ENCODE data around the gene SPEM2.
A peak's percentile ranks its signal among the peaks of the same experiment; 100 is the strongest.

Gene SPEM2

GRCh38 chr17:7403977-7404736 lies 21.3 kb upstream of the SPEM2 start, which contains the start of gene TMEM256:
Gene TMEM256, minus strand, starts transcription at chr17:7404097. Its CDS starts 13 bp downstream, at chr17:7404084.
- peak; percentile 95 for DNase-seq

GRCh38 chr17:7404737-7405349 lies 20.6 kb upstream of the SPEM2 start:
- peak; percentile 70 for DNase-seq

- DNase-seq, result no peak
Observed at GRCh38 chr17:7405350-7406234, 19.8 kb upstream of the SPEM2 start.

DNA sequence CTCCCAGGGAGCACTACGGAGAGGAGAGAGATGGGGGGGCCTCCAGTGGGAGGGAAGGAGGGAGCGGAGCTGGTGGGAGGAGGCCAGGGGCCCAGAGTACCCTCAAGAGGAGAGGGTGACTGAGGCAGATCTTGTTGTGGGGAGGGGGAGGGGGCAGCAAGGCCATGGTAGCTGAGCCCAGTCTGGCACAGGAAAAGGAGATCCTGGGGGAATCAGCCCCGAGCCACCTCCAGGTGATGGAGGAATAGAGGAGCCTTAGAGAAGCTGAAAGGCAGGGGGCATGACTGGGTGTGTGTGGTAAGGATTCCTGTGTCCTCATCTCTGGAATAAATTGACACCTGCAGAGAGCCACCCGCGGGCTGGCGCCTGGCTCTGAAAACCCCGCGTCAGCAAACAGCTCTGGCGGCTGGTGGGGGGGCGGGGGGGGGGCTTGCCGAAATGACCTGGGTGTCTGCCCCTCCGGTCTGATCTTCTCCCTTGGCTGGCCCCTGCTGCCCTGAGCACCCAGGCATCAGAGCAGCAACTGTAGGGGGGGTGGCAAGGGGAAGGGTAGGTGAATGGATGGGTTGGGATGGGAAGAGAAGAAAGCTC lies 19.1 kb upstream of the SPEM2 start:
- no peak for DNase-seq

- no peak for DNase-seq
Observed at GRCh38 chr17:7407082-7407481, 18.3 kb upstream of the SPEM2 start.

DNA sequence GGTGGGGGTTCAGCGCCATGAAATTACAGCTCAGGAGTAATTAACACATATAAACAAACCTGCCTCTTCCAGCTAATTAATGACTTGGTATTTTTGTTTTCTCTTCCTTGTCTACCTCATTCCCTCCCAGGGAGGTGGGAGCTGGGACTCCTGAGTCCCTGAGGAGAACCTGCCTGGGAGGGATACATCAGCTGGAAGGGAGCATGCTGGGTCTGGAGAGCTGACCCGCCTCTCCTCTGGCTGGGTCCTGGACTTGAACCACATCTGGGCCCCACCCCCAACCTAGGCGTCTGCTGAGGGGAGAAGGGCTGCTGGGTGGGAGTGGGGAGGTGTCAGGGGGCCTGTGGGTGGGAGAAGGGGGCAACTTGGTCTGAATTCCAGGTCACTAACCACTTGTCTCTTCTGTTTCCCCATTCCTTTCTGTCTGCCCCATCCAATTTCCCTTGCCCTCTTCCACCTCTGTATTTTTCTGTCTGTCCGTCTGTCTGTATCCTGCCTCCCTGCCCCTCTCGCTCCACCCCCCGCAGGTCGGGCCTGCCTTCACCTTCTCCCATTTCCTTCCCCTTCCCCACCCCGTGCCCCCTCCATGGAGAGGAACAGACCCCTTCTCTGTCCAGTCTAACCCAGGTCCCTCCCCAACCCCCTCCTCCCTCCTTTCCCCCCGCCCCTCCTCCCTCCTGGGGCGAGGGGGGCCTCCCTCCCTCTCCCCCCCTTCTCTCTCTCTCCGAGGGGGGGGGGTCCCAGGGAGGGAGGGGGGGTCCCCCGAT lies 17.7 kb upstream of the SPEM2 start, which contains the start of gene NLGN2:
TSS of gene NLGN2 (plus strand) at position 361 of the 767 bp plus-strand sequence. CDS start 411 bp downstream, outside the sequence.
- DNase-seq, result no peak

GRCh38 chr17:7408252-7408727 lies 17.1 kb upstream of the SPEM2 start:
- no peak for DNase-seq

DNA sequence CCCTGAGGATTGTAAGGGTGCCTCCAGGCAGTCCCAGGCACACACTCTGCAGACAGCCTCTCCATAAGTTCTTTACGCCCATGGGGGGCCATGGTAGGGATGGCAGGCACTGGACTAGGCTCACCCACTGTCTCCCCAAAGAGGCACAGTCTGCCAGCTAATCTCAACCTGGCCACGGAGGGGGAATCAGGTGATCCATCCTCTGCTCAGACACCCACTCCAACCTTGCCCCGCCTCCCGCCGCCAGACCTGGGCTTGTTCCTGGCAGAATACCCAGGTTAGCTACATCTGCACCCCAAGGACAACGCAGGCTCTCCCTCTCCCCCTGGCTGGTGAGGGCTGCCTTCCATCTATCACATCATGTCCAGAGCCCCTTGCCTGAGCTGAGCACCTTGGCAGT lies 16.6 kb upstream of the SPEM2 start:
- DNase-seq, result no peak

DNA sequence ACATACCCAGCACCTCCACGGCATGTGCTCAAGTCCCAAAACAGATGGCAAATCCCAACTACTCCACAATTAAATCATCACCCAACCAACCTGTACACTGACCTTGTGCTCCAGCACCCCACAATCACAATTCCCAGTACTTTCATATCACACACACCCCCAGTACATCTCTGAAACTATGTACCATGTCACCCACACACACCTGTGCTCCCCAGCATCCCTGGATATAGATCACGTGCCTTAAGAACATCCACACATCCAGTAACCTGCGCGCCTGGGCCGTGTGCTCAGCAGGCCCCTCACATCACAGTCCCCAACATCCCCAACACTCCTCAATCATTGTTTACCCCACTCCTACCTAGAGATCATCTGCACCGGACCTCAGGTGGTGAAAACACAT lies 15.7 kb upstream of the SPEM2 start:
- DNase-seq, result no peak

DNA sequence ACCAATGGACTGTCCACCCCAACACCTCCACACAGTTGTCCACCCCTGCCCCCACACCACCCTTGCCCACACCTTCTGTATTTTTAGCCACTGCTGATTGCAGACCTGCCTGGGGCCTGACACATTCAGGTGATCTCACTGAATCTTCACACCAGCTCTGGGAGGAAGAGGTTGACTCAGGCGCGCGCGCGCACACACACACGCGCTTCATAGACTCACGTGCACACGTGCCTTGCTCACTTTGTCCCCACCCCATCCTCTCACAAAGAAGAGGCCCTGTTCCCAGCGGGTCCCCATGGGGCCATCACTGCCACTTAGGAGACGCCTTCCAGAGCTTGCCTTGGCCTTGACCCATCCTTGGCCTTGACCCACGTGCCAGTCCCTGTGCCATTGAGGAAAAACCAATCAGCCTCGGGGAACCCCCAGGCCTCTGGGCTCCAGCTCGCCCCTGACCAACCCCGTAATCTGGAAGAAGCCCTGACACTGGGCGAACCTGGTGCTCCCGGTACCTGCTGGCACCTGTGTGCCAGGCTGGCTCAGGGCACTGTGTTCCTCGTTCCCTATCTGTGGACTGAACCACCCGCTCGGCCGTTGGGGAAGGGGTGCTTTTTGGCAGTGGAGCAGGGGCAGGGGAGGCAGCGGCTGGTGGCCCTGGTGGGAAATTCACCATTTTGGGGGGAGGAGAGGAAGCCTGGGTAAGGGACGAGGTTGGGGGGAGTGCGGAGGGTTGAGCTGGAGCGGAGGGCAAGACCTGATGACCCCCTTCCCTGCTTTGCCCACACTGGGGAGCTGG lies 14.6 kb upstream of the SPEM2 start:
- DNase-seq, result no peak

DNA sequence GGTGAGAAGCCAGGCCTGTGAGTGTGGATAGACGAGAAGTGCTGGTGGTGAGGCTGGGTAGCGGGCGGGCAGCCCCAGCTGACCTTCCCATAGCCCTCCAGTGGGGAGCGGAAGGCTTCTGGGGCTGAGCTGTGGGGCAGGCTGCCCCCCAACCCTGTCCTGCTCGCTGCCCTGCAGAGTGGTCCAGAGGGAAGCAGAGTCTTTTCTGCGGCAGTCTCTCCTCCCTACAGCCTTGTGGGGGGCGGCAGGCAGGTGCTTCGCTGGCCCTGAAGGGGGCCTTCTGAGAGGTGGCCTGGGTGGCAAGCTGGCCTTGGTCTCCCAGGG lies 14.0 kb upstream of the SPEM2 start:
- DNase-seq, result no peak

- DNase-seq, result no peak
Observed at GRCh38 chr17:7413346-7413985, 11.9 kb upstream of the SPEM2 start.

- no peak for DNase-seq
Observed at GRCh38 chr17:7414837-7415236, 10.6 kb upstream of the SPEM2 start.

DNA sequence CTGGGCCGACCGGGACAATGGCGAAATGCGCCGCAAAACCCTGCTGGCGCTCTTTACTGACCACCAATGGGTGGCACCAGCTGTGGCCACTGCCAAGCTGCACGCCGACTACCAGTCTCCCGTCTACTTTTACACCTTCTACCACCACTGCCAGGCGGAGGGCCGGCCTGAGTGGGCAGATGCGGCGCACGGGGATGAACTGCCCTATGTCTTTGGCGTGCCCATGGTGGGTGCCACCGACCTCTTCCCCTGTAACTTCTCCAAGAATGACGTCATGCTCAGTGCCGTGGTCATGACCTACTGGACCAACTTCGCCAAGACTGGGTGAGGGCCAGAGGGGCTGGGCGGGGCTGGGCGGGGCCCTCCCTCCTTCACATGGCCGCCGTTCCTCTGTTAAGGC lies 9.6 kb upstream of the SPEM2 start:
- no peak for DNase-seq

GRCh38 chr17:7416323-7416722 lies 9.1 kb upstream of the SPEM2 start:
- DNase-seq, result no peak

DNA sequence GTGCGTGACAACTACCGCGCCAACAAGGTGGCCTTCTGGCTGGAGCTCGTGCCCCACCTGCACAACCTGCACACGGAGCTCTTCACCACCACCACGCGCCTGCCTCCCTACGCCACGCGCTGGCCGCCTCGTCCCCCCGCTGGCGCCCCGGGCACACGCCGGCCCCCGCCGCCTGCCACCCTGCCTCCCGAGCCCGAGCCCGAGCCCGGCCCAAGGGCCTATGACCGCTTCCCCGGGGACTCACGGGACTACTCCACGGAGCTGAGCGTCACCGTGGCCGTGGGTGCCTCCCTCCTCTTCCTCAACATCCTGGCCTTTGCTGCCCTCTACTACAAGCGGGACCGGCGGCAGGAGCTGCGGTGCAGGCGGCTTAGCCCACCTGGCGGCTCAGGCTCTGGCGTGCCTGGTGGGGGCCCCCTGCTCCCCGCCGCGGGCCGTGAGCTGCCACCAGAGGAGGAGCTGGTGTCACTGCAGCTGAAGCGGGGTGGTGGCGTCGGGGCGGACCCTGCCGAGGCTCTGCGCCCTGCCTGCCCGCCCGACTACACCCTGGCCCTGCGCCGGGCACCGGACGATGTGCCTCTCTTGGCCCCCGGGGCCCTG lies 8.3 kb upstream of the SPEM2 start:
- no peak for DNase-seq

- DNase-seq, result no peak
Observed at GRCh38 chr17:7418472-7419152, 6.8 kb upstream of the SPEM2 start.

DNA sequence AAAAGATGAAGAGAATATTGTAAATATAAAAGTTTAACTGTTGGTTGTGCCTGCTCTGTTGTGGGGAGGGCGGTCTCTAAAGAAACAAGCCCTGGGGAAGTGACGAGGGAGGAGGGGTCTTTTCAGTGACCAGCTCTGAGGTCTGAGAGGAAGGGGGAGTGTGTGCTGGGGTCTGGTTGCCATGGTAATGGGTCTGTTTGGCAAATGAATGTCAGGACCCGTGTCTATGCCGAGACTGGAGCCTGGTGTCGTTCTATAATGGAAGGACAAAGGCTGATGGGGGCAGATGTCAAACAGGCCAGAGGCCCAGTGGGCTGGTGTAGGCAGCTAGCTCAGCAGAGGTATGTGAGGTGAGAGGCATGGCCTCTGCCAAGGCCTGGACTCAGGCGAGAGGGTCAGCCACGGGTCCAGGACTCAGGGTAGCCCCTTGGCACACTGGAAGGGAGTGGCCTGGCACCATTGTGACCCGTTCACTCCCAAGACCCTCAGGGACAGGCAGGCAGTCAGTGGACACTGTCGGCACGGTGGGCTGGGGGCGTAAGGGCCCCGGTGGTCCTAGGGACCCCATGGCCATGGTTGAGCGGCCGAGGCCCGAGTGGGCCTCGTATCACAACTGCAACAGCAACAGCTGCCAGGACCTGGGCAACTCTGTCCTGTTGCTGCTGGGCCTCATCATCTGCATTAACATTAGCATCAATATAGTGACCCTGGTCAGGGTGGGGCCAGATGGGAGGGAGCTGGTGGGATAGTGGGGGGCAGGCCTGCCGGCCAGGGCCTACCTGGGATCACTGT lies 5.4 kb upstream of the SPEM2 start, which contains the start of gene SPEM1:
TSS of gene SPEM1 (plus strand) at position 506 of the 792 bp plus-strand sequence. CDS start at position 567, 61 bp downstream.
- no peak for DNase-seq

- no peak for DNase-seq
Observed at GRCh38 chr17:7421186-7421585, 4.2 kb upstream of the SPEM2 start.
